MCF 10A (cell line): Measurements from ENCODE around the gene SPRYD4. TPM values are rescaled to one million over a fixed set of nuclear protein-coding genes. Genes with fewer than 3 reads are reported as not detected.

ENCODE experiments used
- BruUV-seq: library from RNA; stranded (reverse); fragments of 400-500 nt; replicated peaks from 2 replicates; lab custom pipeline; 2021; lab: Mats Ljungman, UMichigan
- CTCF ChIA-PET: fragments of 300-600 bp; sonication (Branson Sonifier 250); formaldehyde crosslinking; extraction: SDS; loops from one replicate; lab custom pipeline; 2021; ENCODE audit warnings: antibody characterized with exemption, inconsistent platforms; lab: Yijun Ruan, JAX
- POLR2A ChIA-PET: fragments of 300-600, 350-650 bp; sonication (Branson Sonifier 250); formaldehyde crosslinking; extraction: SDS; loops from one replicate; lab custom pipeline; 2020; ENCODE audit warnings: antibody characterized with exemption, inconsistent platforms; lab: Yijun Ruan, JAX
- DNase-seq: peaks from one replicate; pipeline ENCODE4 v3.0.0-alpha.2; 2018; ENCODE audit not compliant: unreplicated experiment
- H3K27ac Mint-ChIP-seq: one replicate; pipeline ENCODE4 v1.8.0; 2022; ENCODE audit warnings: mild to moderate bottlenecking, low read depth, mixed read lengths; ENCODE audit not compliant: unreplicated experiment
- H3K27me3 Mint-ChIP-seq: one replicate; pipeline ENCODE4 v1.8.0; 2022; ENCODE audit warnings: mixed read lengths; ENCODE audit not compliant: insufficient read depth, unreplicated experiment
- H3K36me3 Mint-ChIP-seq: one replicate; pipeline ENCODE4 v1.8.0; 2022; ENCODE audit warnings: mild to moderate bottlenecking, moderate library complexity, mixed read lengths; ENCODE audit not compliant: insufficient read depth, unreplicated experiment
- H3K4me1 Mint-ChIP-seq: one replicate; pipeline ENCODE4 v1.8.0; 2022; ENCODE audit warnings: mixed read lengths; ENCODE audit not compliant: insufficient read depth, unreplicated experiment
- H3K4me3 Mint-ChIP-seq: one replicate; pipeline ENCODE4 v1.8.0; 2022; ENCODE audit warnings: mild to moderate bottlenecking, moderate library complexity, mixed read lengths; ENCODE audit not compliant: unreplicated experiment
- H3K9me3 Mint-ChIP-seq: one replicate; pipeline ENCODE4 v1.8.0; 2022; ENCODE audit warnings: mixed read lengths; ENCODE audit not compliant: unreplicated experiment
- intact Hi-C: fragments of 100-400 bp; cut with micrococcal nuclease; formaldehyde crosslinking; loops from 2 replicates; pipeline ENCODE4 v1.14.1; 2022
- total RNA-seq: library from RNA; stranded (reverse); gene quantifications from 2 replicates; pipeline ENCODE4 v1.2.3, GENCODE V29; 2022
- TF ChIP-seq, protein P1 (sequence below): fragments of 200-600 bp; IDR thresholded peaks from one replicate; pipeline ENCODE4 v1.8.0; 2022; ENCODE audit warnings: antibody characterized with exemption, mild to moderate bottlenecking; ENCODE audit not compliant: unreplicated experiment

The SPRYD4 gene
- total RNA-seq, 1 experiment from 2014 or later = 3.9 TPM

DNA sequence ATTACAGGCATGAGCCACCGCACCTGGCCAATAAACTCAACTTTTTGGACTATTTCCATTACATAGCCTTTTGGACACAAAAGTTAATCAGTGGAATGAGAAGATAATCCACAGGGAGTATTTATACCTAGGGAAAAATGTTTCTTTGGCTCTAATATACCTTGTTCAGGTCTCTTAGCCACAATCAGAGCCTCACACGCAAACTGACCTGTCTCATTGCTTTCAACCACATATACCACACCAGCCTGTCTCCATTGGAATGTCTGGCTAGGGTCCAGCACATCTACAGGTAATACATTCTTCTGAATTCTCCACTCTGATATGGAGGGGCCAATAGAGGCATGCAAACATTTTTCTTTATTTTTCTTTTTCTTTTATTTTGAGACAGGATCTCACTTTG is 49.5 kb downstream of the SPRYD4 start:
- no peak overlapping the region for H3K4me3 Mint-ChIP-seq
- no TSS peak for BruUV-seq
- H3K27me3 Mint-ChIP-seq = no peaks in the 10 kb centered on the region
- no peaks in the 10 kb centered on the region for H3K9me3 Mint-ChIP-seq
- peak overlapping the region; percentile 84 for H3K27ac Mint-ChIP-seq
- peak; percentile 61 for DNase-seq
- POLR2A ChIA-PET = interaction anchor here (0.7 to 2.5 kb wide), 5 partner anchors 12 to 117 kb away, joined by 3 to 7 read pairs (median 4); no protein-coding TSS in a partner anchor
- no peaks in the 10 kb centered on the region for H3K36me3 Mint-ChIP-seq
- H3K4me1 Mint-ChIP-seq = peaks cover 17% of the 10 kb centered on the region
- TF ChIP-seq, protein P1, sequence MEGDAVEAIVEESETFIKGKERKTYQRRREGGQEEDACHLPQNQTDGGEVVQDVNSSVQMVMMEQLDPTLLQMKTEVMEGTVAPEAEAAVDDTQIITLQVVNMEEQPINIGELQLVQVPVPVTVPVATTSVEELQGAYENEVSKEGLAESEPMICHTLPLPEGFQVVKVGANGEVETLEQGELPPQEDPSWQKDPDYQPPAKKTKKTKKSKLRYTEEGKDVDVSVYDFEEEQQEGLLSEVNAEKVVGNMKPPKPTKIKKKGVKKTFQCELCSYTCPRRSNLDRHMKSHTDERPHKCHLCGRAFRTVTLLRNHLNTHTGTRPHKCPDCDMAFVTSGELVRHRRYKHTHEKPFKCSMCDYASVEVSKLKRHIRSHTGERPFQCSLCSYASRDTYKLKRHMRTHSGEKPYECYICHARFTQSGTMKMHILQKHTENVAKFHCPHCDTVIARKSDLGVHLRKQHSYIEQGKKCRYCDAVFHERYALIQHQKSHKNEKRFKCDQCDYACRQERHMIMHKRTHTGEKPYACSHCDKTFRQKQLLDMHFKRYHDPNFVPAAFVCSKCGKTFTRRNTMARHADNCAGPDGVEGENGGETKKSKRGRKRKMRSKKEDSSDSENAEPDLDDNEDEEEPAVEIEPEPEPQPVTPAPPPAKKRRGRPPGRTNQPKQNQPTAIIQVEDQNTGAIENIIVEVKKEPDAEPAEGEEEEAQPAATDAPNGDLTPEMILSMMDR = no peak
- intact Hi-C loops = no loop called here
- CTCF ChIA-PET = interaction anchor here (1.1 to 7.3 kb wide), 6 partner anchors 15 to 118 kb away, joined by 3 to 112 read pairs (median 4); no protein-coding TSS in a partner anchor

DNA sequence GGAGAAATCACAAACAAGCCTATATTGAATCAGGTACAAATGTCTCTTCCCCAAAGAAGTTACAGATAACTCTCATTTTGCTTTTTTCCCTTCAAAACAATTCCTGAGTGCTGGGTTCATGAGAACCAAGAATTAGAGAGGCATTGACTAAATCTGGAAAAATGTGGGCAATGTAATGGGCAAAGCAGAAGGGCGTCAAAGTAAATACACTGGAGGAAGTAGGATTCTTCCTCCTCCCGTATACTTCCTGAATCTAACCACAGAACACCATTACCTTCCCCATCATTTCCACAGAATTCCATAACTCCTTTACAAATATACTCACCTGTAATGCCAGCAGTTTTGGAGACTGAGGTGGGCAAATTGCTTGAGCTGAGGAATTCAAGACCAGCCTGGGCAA is 50.2 kb downstream of the SPRYD4 start:
- H3K4me1 Mint-ChIP-seq = peaks cover 21% of the 10 kb centered on the region
- CTCF ChIA-PET = interaction anchor here (0.8 to 7.3 kb wide), 4 partner anchors 14 to 71 kb away, joined by 3 to 112 read pairs (median 4); no protein-coding TSS in a partner anchor
- TF ChIP-seq, protein P1 = no peak
- H3K27me3 Mint-ChIP-seq = no peaks in the 10 kb centered on the region
- no peaks in the 10 kb centered on the region for H3K9me3 Mint-ChIP-seq
- intact Hi-C loops = no loop called here
- DNase-seq = peak; percentile 48
- H3K27ac Mint-ChIP-seq = peak overlapping the region; percentile 84
- no peaks in the 10 kb centered on the region for H3K36me3 Mint-ChIP-seq
- BruUV-seq = no TSS peak
- H3K4me3 Mint-ChIP-seq = no peak overlapping the region
- POLR2A ChIA-PET = interaction anchor here (1.6 to 2.5 kb wide), 3 partner anchors 13 to 55 kb away, joined by 3 to 7 read pairs (median 5); no protein-coding TSS in a partner anchor

DNA sequence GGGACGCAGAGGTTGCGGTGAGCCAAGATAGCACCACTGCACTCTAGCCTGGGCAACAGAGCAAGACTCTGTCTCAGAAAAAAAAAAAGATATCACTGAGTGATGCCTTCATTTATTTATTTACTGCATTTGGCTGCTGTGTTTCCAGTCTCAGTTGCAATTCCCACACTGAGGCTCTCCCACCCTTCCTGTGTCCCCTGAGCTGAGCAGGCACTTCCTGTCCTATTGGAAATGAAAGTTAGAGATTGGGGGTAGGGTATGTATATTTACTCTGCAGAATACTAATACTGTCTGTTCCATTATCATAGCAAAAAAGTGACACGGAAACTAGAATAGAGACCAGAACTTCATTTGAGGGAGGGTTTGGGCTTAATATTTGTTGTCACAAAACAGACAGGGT is 51.7 kb downstream of the SPRYD4 start:
- no peak overlapping the region for H3K4me3 Mint-ChIP-seq

DNA sequence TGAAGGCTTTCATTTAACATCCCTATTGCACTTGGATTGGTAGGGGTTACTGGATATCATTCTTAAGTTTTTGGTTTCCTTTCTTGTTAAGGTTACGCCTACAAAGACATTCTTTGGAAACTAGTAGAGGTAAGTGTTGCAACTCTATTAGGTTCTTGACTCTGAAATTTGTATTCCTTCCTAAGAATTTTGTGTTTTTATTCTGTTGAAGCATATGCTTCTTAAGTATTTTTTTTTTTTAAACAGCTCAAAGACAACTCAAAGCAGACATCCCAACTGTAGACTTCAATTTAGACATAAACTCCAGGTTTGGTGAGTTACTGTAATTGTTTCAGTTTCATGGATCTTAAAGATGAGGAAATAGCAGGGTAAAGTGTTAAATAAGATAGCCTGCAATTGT is 52.1 kb downstream of the SPRYD4 start:
- H3K9me3 Mint-ChIP-seq = no peaks in the 10 kb centered on the region
- TF ChIP-seq, protein P1 = no peak
- H3K4me1 Mint-ChIP-seq = peaks cover 29% of the 10 kb centered on the region
- peak overlapping the region; percentile 91 for H3K27ac Mint-ChIP-seq
- BruUV-seq = no TSS peak
- H3K4me3 Mint-ChIP-seq = no peak overlapping the region
- POLR2A ChIA-PET = interaction anchor here (0.7 to 5.7 kb wide), 12 partner anchors 9 to 196 kb away, joined by 3 to 83 read pairs (median 8); partner anchors contain the start of genes BAZ2A and PAN2
- no peaks in the 10 kb centered on the region for H3K27me3 Mint-ChIP-seq
- H3K36me3 Mint-ChIP-seq = no peaks in the 10 kb centered on the region
- DNase-seq = no peak
- intact Hi-C loops = no loop called here
- CTCF ChIA-PET = interaction anchor here (0.7 to 2.6 kb wide), 3 partner anchors 12 to 116 kb away, joined by 4 to 27 read pairs (median 9); no protein-coding TSS in a partner anchor

More for the DNA sequence above, 51.7 kb downstream of the SPRYD4 start:
- CTCF ChIA-PET = interaction anchor here (0.6 to 2.6 kb wide), 4 partner anchors 24 to 1373 kb away, joined by 3 to 27 read pairs (median 3); no protein-coding TSS in a partner anchor
- TF ChIP-seq, protein P1 = no peak
- H3K27me3 Mint-ChIP-seq = no peaks in the 10 kb centered on the region
- H3K4me1 Mint-ChIP-seq = peaks cover 29% of the 10 kb centered on the region
- DNase-seq = no peak
- POLR2A ChIA-PET = interaction anchor here (0.7 to 5.7 kb wide), 6 partner anchors 11 to 197 kb away, joined by 3 to 83 read pairs (median 24); partner anchors contain the start of gene BAZ2A
- intact Hi-C loops = no loop called here
- no peaks in the 10 kb centered on the region for H3K36me3 Mint-ChIP-seq
- no TSS peak for BruUV-seq
- peak overlapping the region; percentile 91 for H3K27ac Mint-ChIP-seq
- no peaks in the 10 kb centered on the region for H3K9me3 Mint-ChIP-seq
